Measurements from ENCODE around the gene DCUN1D1.

DCUN1D1 gene

GRCh38 chr3:182912474-182912873, 67.9 kb downstream of the DCUN1D1 start:
- TF ChIP-seq CTCF (IDR thresholded peaks at IDR 0.05; ENCODE audit: low read length, missing control alignments): no peak
- no peak overlapping the region for H3K4me3 ChIP-seq (replicated peaks; ENCODE audit: low read depth, low read length)
- no peak for DNase-seq (ENCODE audit: low read depth)

- no peak for DNase-seq (ENCODE audit: low read depth)
- no peak for TF ChIP-seq CTCF (IDR thresholded peaks at IDR 0.05; ENCODE audit: low read length, missing control alignments)
- no peak overlapping the region for H3K4me3 ChIP-seq (replicated peaks; ENCODE audit: low read depth, low read length)
Observed at GRCh38 chr3:182911782-182912111, 68.6 kb downstream of the DCUN1D1 start.

GRCh38 chr3:182910936-182911781, 69.2 kb downstream of the DCUN1D1 start:
- no peak for TF ChIP-seq CTCF (IDR thresholded peaks at IDR 0.05; ENCODE audit: low read length, missing control alignments)
- H3K4me3 ChIP-seq (replicated peaks; ENCODE audit: low read depth, low read length): no peak overlapping the region
- DNase-seq (ENCODE audit: low read depth): no peak

- TF ChIP-seq CTCF (IDR thresholded peaks at IDR 0.05; ENCODE audit: low read length, missing control alignments): peak; percentile 56
- peak; percentile 42 for DNase-seq (ENCODE audit: low read depth)
- no peak overlapping the region for H3K4me3 ChIP-seq (replicated peaks; ENCODE audit: low read depth, low read length)
Observed at GRCh38 chr3:182909318-182910040, 70.9 kb downstream of the DCUN1D1 start.

- DNase-seq (ENCODE audit: low read depth): no peak
- TF ChIP-seq CTCF (IDR thresholded peaks at IDR 0.05; ENCODE audit: low read length, missing control alignments): no peak
- no peak overlapping the region for H3K4me3 ChIP-seq (replicated peaks; ENCODE audit: low read depth, low read length)
Observed at GRCh38 chr3:182908471-182908870, 71.9 kb downstream of the DCUN1D1 start.

GRCh38 chr3:182906036-182906435, 74.3 kb downstream of the DCUN1D1 start:
- no peak for DNase-seq (ENCODE audit: low read depth)
- TF ChIP-seq CTCF (IDR thresholded peaks at IDR 0.05; ENCODE audit: low read length, missing control alignments): no peak
- H3K4me3 ChIP-seq (replicated peaks; ENCODE audit: low read depth, low read length): no peak overlapping the region

Measured in fibroblast of pulmonary artery (primary cell).